ENCODE measurements around the gene PTH1R.

The PTH1R gene

GRCh38 chr3:46917257-46917656, 39.7 kb downstream of the PTH1R start:
- DNase-seq, result no peak

DNA sequence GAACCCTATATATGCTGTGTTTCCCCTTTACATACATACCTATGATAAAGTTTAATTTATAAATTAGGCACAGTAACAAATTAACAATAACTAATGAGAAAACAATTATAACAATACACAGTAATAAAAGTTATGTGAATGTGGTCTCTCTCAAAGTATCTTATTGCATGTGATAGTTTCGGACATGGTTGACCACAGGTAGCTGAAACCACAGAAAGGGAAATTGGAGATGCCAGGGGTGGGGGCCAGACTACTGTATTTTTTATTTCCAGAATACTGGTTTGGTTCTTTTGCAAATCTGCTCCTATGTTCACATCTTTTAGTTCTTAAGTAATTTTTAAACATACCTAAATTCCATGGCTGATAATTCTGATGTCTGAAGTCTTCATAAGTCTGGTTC, 40.7 kb downstream of the PTH1R start:
- no peak for DNase-seq

GRCh38 chr3:46918634-46919033, 41.1 kb downstream of the PTH1R start:
- no peak for DNase-seq

- DNase-seq, result no peak
Observed at GRCh38 chr3:46921041-46921440, 43.5 kb downstream of the PTH1R start.

- DNase-seq, result no peak
Observed at GRCh38 chr3:46921871-46922271, 44.4 kb downstream of the PTH1R start.

- DNase-seq, result no peak
Observed at GRCh38 chr3:46922426-46922825, 44.9 kb downstream of the PTH1R start.

DNA sequence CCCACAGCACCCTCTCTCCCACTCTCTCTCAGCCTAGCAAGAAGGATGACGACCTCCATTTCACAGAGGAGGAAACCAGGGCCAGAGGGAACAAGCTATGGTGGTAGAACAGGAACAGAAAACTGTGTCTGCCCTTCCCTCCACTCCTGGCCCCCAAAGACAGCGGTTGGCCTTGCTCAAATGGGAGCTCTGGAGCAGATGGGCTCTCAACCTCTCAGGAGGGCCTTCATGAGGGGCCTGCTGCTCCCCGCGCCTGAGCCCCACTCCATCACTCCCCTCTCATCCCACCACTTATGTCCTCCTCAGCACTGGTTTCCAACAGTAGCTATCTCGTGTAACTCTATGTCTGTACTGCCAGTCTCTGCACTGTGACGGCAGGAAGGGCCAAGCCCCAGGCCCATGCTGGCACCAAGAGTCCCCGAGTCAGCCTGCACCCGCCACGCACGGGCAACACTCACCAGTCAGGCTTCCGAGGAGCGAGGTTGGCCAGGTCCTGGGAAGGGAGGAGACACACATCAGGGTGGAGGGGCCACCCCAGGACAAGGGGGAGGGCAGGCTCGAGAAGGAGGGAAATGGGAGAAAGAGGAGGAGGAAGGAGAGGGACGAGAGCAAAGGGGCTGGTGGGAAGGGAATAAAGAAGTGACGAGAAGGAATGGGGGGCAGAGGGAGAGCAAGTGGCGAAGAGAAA, 45.5 kb downstream of the PTH1R start:
- DNase-seq, result no peak

- DNase-seq, result peak in 1 of 2 experiments; percentile 29
Observed at GRCh38 chr3:46923559-46924350, 46.2 kb downstream of the PTH1R start.

- DNase-seq, result no peak
Observed at GRCh38 chr3:46924921-46925584, 47.5 kb downstream of the PTH1R start.

- DNase-seq, result no peak
Observed at GRCh38 chr3:46925585-46925934, 48.0 kb downstream of the PTH1R start.

DNA sequence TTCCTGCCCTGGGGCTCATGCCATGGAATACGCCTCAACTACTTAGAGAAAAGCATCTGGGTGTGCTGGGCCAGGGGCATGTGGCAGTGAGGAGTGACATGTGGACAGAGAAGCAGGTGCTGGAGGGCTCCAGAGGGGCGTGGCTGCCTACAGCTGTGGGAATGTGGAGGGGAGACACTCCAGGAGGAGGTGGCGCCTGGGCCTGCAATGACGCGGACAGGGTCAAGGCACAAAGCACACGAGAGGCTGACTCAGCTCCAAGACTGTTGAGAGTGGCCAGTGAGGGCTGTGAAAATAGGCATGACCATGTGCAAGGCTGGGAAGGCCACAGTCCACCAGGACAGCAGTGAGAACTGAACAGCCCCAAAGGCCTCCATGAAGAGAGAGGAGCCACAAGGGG, 48.5 kb downstream of the PTH1R start:
- DNase-seq, result no peak

DNA sequence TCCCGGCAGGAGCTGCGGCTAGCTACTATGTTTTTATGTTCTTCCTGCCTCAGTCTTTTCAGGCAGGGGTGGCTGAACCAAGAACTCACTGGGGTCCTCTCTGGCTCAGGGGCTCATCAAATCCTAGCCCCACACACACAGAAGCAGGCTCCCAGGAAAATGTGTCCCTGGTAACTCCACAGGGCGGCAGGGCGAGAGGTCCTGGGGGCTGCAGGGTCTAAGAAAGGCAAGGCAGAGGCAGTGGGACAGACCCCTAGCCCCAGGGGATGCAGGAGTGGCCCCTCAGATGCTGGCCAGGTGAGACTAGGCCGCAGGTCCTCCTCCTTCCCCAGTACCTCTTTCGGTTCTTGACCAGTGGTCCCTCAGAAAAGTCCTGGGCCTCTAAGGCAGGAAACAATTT, 48.9 kb downstream of the PTH1R start:
- no peak for DNase-seq

- DNase-seq, result no peak
Observed at GRCh38 chr3:46926871-46927717, 49.6 kb downstream of the PTH1R start.

- no peak for DNase-seq
Observed at GRCh38 chr3:46927718-46928073, 50.2 kb downstream of the PTH1R start.

DNA sequence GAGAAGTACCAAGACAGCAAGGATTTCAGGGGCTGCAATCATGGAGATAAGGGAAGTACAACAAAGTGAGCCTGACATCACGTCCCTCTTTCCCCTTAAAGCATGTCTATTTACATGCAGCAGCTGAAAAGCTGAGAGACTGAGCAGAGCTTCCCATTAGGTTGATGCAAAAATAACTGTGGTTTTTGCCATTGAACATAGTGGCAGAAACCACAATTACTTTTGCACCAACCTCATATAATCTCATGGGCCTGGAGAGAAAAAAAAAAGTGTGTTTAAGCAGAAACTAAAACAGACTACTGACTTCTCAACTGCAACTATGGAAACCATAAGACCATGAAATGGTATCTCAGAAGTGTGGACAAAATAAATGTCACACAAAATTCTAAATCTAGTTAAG, 50.8 kb downstream of the PTH1R start:
- DNase-seq, result no peak

DNA sequence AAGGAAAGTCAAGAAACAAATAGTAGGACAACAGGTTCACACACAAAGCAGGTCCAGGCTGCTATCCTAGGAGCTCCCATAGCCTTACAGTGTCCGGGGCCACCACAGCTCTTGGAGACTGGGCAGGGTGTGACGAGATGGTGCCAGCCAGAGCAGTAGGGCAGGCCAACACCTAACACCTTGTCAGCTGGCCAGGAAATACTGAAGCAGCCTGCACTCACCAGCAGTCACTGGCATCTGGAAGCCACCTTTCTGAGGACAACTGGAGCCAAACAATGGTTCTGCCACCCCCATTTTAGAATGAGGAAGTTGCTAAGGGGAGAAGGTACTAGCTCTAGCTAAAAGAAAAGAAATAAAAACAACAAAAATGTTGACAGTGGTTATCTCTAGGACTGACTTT, 51.8 kb downstream of the PTH1R start:
- DNase-seq, result no peak

DNA sequence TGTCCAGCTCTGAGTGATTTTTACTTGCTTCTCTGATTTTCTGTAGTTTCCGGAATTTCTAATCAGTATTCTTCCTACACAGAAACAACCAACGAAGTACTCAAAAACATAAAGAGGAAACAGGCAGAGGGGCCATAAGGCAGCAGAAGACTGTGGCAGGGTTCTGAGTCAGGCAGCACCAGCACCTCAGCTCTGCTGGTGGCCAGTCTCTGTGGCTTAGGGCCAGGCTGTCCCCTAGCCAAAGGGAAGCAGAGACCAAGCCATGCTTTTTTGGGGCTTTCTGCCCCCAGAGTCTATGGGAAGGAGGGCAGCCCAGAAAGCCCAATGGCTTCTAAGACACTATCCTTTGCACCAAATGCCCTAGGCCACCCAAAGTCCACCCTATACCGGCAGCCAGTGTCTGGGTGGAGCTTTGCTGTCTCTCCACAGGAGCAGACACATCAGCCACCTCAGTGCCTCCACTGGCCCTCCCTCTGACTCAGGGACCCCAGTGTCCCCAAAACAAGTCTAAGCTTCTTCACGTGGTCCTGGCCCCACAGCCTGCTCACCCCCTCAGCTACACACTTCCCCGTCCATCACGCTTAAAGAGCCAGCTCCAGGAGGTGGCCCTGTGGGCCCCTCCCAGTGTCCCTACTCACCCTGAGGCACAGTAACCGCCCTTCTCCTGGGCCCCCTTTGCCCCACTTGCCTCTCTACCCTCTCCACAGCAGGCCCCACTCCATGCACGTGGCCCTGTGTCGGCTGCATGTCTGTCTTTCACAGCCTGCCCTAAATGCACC, 52.8 kb downstream of the PTH1R start:
- DNase-seq, result no peak

DNA sequence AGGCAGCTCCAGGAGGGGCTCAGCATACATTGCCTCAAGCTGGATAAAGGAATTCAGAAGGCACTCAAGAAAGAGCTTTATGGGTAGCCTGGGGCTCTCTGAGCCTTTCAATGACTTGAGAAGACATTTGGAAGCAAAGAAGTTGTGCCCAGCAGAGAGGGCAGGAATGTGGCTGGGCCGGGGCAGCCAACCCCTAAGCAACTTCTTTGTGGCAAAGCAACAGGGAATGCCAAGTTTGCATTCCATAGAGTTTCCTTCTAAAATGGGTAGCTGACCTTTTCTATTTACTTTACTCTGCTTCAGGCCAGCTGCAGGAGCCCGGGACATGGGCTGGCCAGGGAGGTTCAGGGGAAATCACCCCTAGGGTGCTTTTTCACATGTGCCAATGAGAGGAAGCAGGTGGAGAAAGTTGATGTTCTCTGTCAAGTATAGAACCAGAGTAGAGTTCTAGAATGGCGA, 53.5 kb downstream of the PTH1R start:
- DNase-seq, result no peak

GRCh38 chr3:46931631-46932331, 54.3 kb downstream of the PTH1R start:
- DNase-seq, result no peak

- DNase-seq, result no peak
Observed at GRCh38 chr3:46932455-46933225, 55.1 kb downstream of the PTH1R start.

- no peak for DNase-seq
Observed at GRCh38 chr3:46933261-46933660, 55.7 kb downstream of the PTH1R start.
